HepG2 (cell line): ENCODE measurements around the gene RASSF7. TPM values are rescaled to one million over a fixed set of nuclear protein-coding genes. Genes with fewer than 3 reads are reported as not detected.

ENCODE experiments used
- CHD2 ChIP-seq: IDR thresholded peaks from 2 replicates; pipeline ENCODE4 v1.6.1; 2011; ENCODE audit warnings: low read depth, low read length, improper control_type of control experiment
- FOXJ3 ChIP-seq: sonication (generic); formaldehyde crosslinking; IDR thresholded peaks from 2 replicates; pipeline ENCODE4 v1.4.0; 2020; ENCODE audit warnings: missing genetic modification reagents, mild to moderate bottlenecking, borderline replicate concordance
- ISX ChIP-seq: sonication (generic); formaldehyde crosslinking; conservative IDR thresholded peaks from 2 replicates; pipeline ENCODE4 v1.5.0; 2020; ENCODE audit warnings: missing genetic modification reagents
- MIER2 ChIP-seq: IDR thresholded peaks from 2 replicates; pipeline ENCODE4 v1.6.1; 2016; ENCODE audit warnings: missing biosample characterization, missing genetic modification reagents
- MXI1 ChIP-seq: IDR thresholded peaks from 3 replicates; pipeline ENCODE4 v1.6.1; 2012; ENCODE audit warnings: low read depth, low read length, inconsistent platforms, borderline replicate concordance
- NBN ChIP-seq: fragments of 450-650 bp; conservative IDR thresholded peaks from 2 replicates; pipeline ENCODE4 v1.6.1; 2017
- SRY ChIP-seq: sonication (generic); formaldehyde crosslinking; IDR thresholded peaks from 2 replicates; pipeline ENCODE4 v1.8.0; 2022; ENCODE audit warnings: mild to moderate bottlenecking, missing genetic modification reagents
- TRIM24 ChIP-seq: sonication (generic); formaldehyde crosslinking; IDR thresholded peaks from 2 replicates; pipeline ENCODE4 v1.8.0; 2022; ENCODE audit warnings: mild to moderate bottlenecking, missing genetic modification reagents
- ZC3H4 ChIP-seq: sonication (generic); formaldehyde crosslinking; IDR thresholded peaks from 2 replicates; pipeline ENCODE4 v1.4.0; 2020; ENCODE audit warnings: missing genetic modification reagents, borderline replicate concordance
- ZNF225 ChIP-seq: sonication (generic); formaldehyde crosslinking; IDR thresholded peaks from 2 replicates; pipeline ENCODE4 v1.4.0; 2020; ENCODE audit warnings: mild to moderate bottlenecking, missing genetic modification reagents
- ZNF253 ChIP-seq: sonication (generic); formaldehyde crosslinking; IDR thresholded peaks from 2 replicates; pipeline ENCODE4 v1.8.0; 2022; ENCODE audit warnings: mild to moderate bottlenecking, missing genetic modification reagents, borderline replicate concordance
- ZNF282 ChIP-seq: fragments of 450-650 bp; IDR thresholded peaks from 2 replicates; pipeline ENCODE4 v1.6.1; 2018; ENCODE audit not compliant: partially characterized antibody
- ZNF335 ChIP-seq: sonication (generic); formaldehyde crosslinking; IDR thresholded peaks from 2 replicates; pipeline ENCODE4 v1.4.0; 2020; ENCODE audit warnings: missing genetic modification reagents
- ZNF414 ChIP-seq: sonication (generic); formaldehyde crosslinking; IDR thresholded peaks from 2 replicates; pipeline ENCODE4 v1.5.0; 2020; ENCODE audit warnings: missing genetic modification reagents
- ZNF441 ChIP-seq: sonication (generic); formaldehyde crosslinking; IDR thresholded peaks from 2 replicates; pipeline ENCODE4 v1.7.0; 2021; ENCODE audit warnings: missing genetic modification reagents, borderline replicate concordance
- ZNF501 ChIP-seq: sonication (generic); formaldehyde crosslinking; IDR thresholded peaks from 2 replicates; pipeline ENCODE4 v1.5.1; 2020; ENCODE audit warnings: mild to moderate bottlenecking, moderate library complexity, missing genetic modification reagents
- ZNF639 ChIP-seq: conservative IDR thresholded peaks from 2 replicates; pipeline ENCODE4 v1.6.1; 2018; ENCODE audit warnings: missing genetic modification reagents
- ZNF766 ChIP-seq: sonication (generic); formaldehyde crosslinking; IDR thresholded peaks from 2 replicates; pipeline ENCODE4 v1.5.0; 2020; ENCODE audit warnings: missing genetic modification reagents, borderline replicate concordance
- ZNF772 ChIP-seq: sonication (generic); formaldehyde crosslinking; IDR thresholded peaks from 2 replicates; pipeline ENCODE4 v1.5.0; 2020; ENCODE audit warnings: mild to moderate bottlenecking, missing genetic modification reagents
- ZSCAN31 ChIP-seq: sonication (generic); formaldehyde crosslinking; IDR thresholded peaks from 2 replicates; pipeline ENCODE4 v1.5.0; 2020; ENCODE audit warnings: low read depth, mild to moderate bottlenecking, missing genetic modification reagents
- ZZZ3 ChIP-seq: sonication (generic); formaldehyde crosslinking; IDR thresholded peaks from 2 replicates; pipeline ENCODE4 v1.4.0; 2020; ENCODE audit warnings: missing genetic modification reagents, mild to moderate bottlenecking, borderline replicate concordance
- polyA plus RNA-seq, 8 experiments: library from polyadenylated mRNA; depleted of rRNA in 3 of 8; stranded (reverse) in 7 of 8; unstranded in 1 of 8; fragments of >200 nt; fragmentation: Illumina TruSeq in 4 of 8; extraction: Trizol in 4 of 8; gene quantifications; 2 replicates each; pipeline versions ENCODE4 v1.2.1 to v1.2.3, GENCODE V29; 2011 to 2016; ENCODE audit warnings: low read depth in 4 of 8, missing spikeins in 1 of 8, mixed read lengths in 1 of 8; ENCODE audit not compliant: insufficient read depth in 1 of 8
- total RNA-seq, 5 experiments: library from RNA; depleted of rRNA; stranded (reverse); fragments of >200 nt; fragmentation: Illumina TruSeq; extraction: Trizol; gene quantifications; 2 replicates each; pipeline ENCODE4 v1.2.3, GENCODE V29; 2016; ENCODE audit warnings: low read depth in 1 of 5
- TF ChIP-seq, protein P1 (sequence below): IDR thresholded peaks from 2 replicates; pipeline ENCODE4 v1.6.1; 2016; ENCODE audit warnings: low read depth, control low read depth
- TF ChIP-seq, protein P2 (sequence below): sonication (generic); formaldehyde crosslinking; IDR thresholded peaks from 2 replicates; pipeline ENCODE4 v1.8.1; 2023; ENCODE audit warnings: mild to moderate bottlenecking, moderate library complexity, missing genetic modification reagents
- TF ChIP-seq, protein P3 (sequence below): sonication (generic); formaldehyde crosslinking; IDR thresholded peaks from 2 replicates; pipeline ENCODE4 v1.4.0; 2020; ENCODE audit warnings: mild to moderate bottlenecking, missing genetic modification reagents

Gene RASSF7
- total and polyA plus RNA-seq, 2 of the 13 experiments (the other 11 are each of a cell fraction or from before 2014, with no cell fraction given): 20.2 to 28.6 TPM

DNA sequence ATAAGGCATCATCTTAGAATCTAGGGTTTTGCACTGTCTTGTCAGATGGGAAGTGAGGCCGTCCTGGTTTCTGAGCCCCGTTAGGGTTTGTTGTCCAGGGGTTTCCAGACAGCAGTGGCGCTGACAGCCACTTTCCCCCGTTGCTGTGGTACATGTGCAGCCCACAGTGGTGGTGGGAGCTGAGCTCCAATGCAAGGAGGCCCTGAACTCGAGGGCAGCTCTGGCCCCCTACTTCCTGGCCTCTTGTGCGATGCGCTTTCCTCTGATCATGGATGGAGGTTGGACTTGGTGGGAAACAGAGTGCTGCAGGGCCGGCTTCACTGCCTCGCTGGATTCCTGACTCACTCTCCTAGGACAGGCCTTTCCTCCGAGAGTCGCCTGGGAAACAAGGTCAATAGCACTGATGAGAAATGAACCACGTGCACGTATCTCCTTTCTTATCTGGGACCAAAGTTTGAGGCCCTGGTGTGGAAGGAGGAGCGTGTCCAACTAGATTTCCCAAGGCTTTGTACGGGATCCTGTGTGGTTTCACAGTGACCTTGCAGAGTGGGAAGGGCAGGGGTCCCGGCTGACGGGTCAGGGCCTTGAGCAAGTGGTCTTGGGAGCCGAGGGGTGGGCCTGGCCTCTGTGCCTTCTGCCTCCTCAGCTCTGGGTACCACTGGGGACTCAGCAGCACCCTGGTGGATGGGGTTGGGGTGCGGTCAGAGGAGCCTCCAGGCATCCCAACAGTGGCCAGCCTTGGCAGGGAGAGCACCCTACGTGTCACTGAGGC is 19.2 kb downstream of the RASSF7 start (continued):
- no peak for TF ChIP-seq ZNF639 (CRISPR knock-in tag)
- 0 out of 2 replicates have a peak, but pooled peaks have one; percentile 55 for TF ChIP-seq SRY (CRISPR knock-in tag)
- no peak for TF ChIP-seq ZNF414 (CRISPR knock-in tag)
- no peak for TF ChIP-seq ZC3H4 (CRISPR knock-in tag)
- 0 out of 2 replicates have a peak, but pooled peaks have one; percentile 63 for TF ChIP-seq ZNF766 (CRISPR knock-in tag)
- TF ChIP-seq TRIM24: no peak
- no peak for TF ChIP-seq ZSCAN31 (CRISPR knock-in tag)
- TF ChIP-seq, protein P1, sequence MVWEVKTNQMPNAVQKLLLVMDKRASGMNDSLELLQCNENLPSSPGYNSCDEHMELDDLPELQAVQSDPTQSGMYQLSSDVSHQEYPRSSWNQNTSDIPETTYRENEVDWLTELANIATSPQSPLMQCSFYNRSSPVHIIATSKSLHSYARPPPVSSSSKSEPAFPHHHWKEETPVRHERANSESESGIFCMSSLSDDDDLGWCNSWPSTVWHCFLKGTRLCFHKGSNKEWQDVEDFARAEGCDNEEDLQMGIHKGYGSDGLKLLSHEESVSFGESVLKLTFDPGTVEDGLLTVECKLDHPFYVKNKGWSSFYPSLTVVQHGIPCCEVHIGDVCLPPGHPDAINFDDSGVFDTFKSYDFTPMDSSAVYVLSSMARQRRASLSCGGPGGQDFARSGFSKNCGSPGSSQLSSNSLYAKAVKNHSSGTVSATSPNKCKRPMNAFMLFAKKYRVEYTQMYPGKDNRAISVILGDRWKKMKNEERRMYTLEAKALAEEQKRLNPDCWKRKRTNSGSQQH (CRISPR knock-in tag): no peak
- TF ChIP-seq MIER2 (CRISPR knock-in tag): no peak
- TF ChIP-seq ZNF772: no peak
- TF ChIP-seq, protein P2, sequence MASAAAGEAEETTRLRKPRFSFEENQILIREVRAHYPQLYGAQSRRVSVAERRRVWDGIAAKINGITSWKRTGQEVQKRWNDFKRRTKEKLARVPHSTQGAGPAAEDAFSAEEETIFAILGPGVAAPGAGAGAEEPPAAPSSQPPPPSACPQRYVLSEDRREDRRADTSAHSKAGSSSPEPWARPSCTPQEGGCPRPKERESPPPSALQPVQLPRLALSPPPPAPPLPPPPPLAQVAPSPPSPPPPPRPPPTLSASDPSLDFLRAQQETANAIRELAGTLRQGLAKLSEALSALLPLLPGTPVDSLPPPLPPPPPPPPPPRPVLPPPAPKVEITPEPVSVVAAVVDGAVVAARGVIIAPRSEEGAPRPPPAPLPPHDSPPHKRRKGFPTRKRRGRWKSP (CRISPR knock-in tag): no peak
- TF ChIP-seq MXI1: peak; percentile 71; the same call in 1 of the 3 replicates
- TF ChIP-seq ZNF335: no peak
- no peak for TF ChIP-seq ZNF225 (CRISPR knock-in tag)
- peak; percentile 26; the same call in 1 of the 2 replicates for TF ChIP-seq ZNF441 (CRISPR knock-in tag)
- TF ChIP-seq ISX: no peak
- 0 out of 2 replicates have a peak, but pooled peaks have one; percentile 21 for TF ChIP-seq FOXJ3 (CRISPR knock-in tag)
- TF ChIP-seq ZNF501: no peak
- no peak for TF ChIP-seq ZZZ3
- no peak for TF ChIP-seq ZNF282
- TF ChIP-seq NBN: no peak
- TF ChIP-seq, protein P3, sequence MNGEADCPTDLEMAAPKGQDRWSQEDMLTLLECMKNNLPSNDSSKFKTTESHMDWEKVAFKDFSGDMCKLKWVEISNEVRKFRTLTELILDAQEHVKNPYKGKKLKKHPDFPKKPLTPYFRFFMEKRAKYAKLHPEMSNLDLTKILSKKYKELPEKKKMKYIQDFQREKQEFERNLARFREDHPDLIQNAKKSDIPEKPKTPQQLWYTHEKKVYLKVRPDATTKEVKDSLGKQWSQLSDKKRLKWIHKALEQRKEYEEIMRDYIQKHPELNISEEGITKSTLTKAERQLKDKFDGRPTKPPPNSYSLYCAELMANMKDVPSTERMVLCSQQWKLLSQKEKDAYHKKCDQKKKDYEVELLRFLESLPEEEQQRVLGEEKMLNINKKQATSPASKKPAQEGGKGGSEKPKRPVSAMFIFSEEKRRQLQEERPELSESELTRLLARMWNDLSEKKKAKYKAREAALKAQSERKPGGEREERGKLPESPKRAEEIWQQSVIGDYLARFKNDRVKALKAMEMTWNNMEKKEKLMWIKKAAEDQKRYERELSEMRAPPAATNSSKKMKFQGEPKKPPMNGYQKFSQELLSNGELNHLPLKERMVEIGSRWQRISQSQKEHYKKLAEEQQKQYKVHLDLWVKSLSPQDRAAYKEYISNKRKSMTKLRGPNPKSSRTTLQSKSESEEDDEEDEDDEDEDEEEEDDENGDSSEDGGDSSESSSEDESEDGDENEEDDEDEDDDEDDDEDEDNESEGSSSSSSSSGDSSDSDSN (CRISPR knock-in tag): peak; percentile 39; the same call in 1 of the 2 replicates
- TF ChIP-seq CHD2: no peak
- TF ChIP-seq ZNF253 (CRISPR knock-in tag): no peak
